Activated T-cell treated with anti-CD3 and anti-CD28 coated beads for 24 hours (primary cell): ENCODE data around the gene EPM2A.

ENCODE experiments used
- DNase-seq: peaks from one replicate; pipeline ENCODE4 v3.0.0-alpha.2; 2020; ENCODE audit warnings: low read depth

Gene EPM2A

DNA sequence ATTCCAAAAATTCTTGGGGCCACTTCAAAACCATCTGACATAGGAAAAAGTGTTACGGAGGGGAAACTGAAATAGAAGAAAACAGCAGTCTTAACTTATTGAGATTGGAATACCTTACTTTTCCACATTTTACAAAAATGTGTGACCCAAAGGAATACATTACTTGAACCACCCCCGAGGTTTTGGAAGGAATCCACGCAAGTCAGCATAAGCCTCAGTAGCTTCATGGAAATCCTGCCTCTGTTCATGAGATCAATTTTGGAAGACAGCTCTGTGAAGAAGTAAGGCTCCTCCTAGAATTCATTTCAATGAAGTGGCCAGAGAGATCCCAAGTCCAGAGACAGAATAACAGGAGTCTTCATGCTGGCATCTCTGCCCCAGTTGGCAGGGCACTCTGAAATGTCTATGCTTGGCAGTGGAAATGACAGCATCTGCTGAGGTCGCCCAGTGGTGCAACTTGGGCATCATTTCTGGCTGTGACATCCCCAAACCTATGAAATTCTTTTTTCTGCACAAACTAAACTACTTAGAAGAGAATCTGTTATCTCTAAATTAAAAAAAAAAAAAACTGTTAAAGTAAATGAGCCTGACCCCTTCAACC, 132.5 kb downstream of the EPM2A start:
- DNase-seq, result no peak

DNA sequence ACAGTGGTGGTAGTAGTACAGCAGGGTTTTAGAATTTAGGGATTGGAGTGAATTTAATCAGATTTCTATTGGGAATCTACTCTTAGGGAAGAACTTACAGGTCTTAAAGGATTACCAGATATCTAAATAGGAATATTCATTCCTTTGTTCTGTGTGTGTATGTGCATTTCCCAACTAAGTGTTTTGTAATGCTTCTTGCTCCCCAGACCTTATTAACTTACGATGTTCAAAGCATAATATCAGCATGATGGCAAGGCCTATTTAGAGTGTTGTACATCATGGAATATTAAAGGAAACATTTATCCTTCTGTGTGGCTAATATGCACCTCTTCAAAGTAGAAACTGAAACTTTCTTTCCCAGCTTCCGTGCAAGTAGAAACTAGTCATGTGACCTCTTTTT, 133.9 kb downstream of the EPM2A start:
- DNase-seq, result no peak

DNA sequence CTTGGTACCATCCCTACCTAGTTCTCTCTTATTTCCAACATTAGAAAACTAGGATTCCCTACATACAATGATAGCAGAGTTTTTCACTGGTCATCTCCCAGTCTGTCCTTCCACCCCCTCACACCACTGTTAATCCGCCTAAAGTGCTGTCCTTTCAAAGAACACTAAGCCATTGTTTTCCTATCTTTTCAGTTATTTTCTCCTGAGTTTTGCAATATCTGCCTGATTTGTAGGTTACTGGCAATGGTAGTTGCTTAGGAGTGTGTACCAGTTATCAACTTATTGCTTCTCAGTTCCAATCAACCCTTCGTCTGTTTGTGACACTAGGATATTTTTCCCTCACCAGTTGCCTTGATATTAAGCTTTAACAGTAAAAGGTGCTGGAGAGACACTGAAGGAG, 135.0 kb downstream of the EPM2A start:
- no peak for DNase-seq

DNA sequence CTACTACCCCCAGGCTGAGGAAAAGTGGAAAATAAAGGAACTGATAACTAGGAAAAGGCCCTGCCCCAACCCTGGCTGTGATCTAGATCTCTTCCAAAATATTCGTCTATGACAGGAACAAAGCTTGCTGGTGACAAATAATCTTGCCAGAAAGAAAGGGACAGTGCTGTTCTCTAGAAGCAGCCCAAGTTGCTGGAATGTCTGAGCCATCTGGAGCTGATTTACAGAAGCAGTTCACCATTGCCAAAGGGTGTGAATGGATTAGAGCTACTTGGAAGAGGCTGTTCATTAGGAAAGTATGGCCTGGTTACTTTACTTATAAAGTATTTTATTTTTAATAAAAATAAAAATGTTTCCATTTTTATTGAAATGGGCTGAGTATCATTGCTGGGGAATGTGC, 146.3 kb downstream of the EPM2A start:
- no peak for DNase-seq

DNA sequence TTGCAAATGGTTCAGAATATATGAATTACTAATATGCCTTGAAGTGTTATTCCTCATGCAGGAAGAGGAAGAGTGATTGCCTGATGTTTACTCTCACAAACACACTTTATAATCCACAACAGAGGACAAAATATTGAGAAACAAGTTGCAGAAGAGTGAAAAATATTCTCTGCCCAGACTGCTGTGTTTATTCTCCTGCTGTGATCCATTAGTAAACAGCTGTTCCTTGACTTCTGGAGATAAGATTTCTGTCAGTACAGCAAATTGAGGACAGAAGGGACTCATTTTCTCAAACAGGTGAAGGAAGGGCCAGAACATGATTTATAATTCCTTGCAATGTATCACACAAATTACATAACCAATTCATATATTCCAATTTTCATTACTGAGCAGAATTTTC, 148.0 kb downstream of the EPM2A start:
- DNase-seq, result no peak

DNA sequence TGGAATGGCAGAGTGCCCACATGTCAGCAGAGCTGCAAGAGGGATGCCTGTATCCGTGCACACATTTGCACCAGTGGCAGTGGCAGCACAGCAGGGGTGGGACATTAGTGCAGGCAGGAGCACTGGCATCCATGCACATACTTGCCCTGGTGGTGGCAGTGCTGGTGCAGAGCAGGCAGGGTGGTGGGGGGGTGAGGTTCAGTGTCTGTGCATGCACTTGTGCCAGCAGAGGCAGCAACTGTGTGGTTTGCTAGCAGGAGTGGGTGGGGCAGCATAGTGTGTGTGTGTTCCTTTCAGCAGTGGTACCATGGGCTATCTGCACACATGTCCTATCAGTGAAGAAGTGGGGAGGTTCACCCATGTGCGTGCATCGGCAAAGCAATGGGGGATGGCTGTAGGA, 151.6 kb downstream of the EPM2A start:
- DNase-seq, result no peak
